HG03196 (cell line): ENCODE data around the gene DNAJC27.

Source experiments
- ATAC-seq: cut with Tn5 transposase; IDR thresholded peaks from one replicate; pipeline ENCODE4 v1.9.1; 2021; ENCODE audit not compliant: unreplicated experiment

DNAJC27 gene

GRCh38 chr2:24971286-24971535 lies 544 bp downstream of the DNAJC27 start:
- ATAC-seq: no peak

DNA sequence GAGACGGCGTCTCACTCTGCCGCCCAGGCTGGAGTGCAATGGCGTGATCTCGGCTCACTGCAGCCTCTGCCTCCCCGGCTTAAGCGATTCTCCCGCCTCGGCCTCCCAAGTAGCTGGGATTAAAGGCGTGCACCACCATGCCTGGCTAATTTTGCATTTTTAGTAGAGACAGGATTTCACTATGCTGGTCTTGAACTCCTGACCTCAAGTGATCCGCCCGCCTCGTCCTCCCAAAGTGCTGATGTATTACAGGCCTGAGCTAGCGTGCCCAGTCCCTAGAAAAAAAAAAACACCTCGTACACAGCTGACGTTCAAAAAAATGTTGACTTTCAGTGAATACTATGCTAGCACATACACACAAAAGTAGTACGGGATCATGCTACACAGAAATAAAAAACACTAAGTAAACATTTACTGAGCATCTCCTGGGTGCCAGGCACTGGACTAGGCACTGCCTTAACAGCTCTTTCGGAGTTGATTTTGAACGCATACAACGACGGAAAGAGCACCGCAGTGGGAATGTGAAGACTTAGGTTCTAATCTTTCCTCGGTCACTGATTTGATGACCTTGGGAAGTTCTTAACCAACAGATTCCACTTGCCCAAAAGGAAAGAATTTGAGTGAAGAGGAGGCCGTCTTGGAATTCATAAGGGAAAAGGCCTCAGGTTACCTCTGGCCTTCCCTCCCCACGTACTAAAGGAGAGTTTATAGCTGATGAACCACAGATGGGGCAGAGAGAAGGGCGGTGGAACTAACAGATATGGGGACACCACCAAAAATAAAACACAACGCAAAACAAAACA lies 1.1 kb downstream of the DNAJC27 start:
- no peak for ATAC-seq

- ATAC-seq: no peak
Measured at GRCh38 chr2:24969784-24970183, 2.0 kb downstream of the DNAJC27 start.

GRCh38 chr2:24961903-24962302 lies 9.9 kb downstream of the DNAJC27 start:
- ATAC-seq: no peak

GRCh38 chr2:24959761-24960160 lies 12.0 kb downstream of the DNAJC27 start:
- no peak for ATAC-seq

GRCh38 chr2:24958411-24958935 lies 13.3 kb downstream of the DNAJC27 start:
- no peak for ATAC-seq

- ATAC-seq: no peak
Measured at GRCh38 chr2:24957976-24958375, 13.8 kb downstream of the DNAJC27 start.

DNA sequence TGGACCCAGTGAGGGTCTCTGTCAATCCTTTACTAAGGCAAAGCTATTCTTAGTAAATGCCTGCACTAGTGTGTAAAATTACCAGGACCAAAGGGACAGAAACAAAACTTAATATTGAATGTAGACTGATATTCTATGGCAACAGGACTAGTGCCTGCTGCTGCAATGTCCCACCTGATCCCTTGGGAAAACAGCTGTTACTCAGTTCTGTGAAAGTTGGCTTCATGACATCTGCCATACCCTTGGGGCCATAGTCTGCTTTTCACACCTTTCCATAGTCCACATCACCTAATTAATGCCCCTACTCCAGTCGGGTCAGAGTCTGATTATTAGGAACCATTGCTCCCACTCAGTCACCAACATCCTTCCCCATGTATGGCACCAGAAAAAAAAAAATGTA lies 14.5 kb downstream of the DNAJC27 start:
- ATAC-seq: no peak

GRCh38 chr2:24955921-24956320 lies 15.8 kb downstream of the DNAJC27 start:
- ATAC-seq: no peak

DNA sequence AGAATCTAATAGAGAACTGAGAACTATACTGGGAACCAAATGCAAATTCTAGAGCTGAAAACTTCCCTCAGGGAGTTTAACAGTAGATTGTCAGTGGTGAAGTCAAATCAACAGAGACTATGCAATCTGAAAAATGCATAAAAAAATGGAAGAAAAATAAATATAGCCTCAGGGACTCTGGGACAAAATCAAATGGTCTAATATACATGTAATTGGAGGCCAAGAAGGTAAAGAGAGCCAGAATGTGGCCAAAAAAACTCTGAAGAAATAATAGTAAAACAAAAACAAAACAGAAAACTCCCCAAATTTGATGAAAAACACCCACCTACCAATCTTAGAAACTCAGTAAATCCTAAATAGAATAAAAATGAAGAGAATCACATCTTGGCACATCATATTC lies 16.5 kb downstream of the DNAJC27 start:
- no peak for ATAC-seq

DNA sequence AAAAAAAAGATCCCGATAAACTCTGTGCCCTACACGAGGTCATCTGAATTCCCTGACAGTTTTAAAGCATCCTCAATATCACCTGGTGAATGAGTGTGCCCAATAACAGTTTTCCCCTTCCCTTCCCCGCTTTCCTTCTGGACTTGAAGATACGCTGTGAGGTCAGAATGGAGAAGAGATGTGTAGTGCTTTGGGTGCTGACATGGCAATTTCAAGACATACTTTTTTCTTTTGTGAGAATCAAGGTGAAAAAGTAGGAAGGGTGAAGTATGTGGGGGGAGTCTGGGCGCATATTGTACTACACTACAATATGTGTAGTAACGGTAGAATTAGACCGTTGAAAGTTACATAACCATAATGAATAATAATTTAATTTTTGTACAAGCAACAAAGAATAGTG lies 21.7 kb downstream of the DNAJC27 start:
- no peak for ATAC-seq

DNA sequence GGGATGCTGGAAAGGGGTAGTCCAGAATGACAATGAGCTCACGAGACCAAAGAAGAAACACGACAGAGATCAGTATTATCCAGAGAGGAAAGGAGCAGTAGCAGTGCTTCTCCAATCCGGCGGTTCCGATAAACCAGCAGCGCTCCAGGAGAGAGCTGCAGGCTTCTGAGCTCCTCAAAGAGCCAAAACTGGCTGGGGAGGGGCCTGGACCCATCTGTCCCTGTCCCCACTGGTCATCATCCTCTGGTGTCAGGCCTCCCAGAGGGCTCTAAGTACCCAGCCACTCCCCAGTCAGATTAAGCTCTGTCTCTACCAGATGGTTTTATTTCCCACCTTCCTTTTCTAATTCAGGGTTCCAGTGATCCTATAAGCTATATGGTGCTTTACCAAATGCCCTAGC lies 23.2 kb downstream of the DNAJC27 start:
- ATAC-seq: no peak

DNA sequence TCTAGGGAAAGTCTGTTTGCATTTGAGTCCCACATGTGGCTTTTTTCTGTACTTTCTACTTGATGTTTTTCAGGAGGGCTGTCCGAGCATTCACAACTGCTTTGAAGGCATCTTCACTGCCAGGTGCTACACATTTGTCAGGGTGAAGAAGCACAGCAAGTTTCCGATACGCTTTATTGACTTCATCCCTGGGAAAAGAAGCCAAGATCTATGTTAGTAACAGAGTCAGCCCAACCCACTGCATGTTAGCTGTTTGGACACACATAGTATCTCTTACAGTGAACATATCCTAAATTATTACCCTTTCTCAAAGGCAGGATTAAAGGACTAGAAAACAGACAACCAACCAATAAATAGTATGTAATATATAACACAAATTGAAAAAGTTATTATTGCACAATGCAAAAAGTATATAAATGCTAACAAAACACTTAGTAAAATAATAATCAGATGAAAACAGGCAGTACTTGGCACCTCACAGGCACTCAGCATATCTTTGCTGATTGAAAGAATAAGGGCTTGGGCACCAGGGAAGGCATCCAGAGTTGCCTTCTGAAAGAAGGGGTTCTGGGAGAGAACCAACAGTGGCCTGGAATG lies 24.1 kb downstream of the DNAJC27 start:
- ATAC-seq: no peak

DNA sequence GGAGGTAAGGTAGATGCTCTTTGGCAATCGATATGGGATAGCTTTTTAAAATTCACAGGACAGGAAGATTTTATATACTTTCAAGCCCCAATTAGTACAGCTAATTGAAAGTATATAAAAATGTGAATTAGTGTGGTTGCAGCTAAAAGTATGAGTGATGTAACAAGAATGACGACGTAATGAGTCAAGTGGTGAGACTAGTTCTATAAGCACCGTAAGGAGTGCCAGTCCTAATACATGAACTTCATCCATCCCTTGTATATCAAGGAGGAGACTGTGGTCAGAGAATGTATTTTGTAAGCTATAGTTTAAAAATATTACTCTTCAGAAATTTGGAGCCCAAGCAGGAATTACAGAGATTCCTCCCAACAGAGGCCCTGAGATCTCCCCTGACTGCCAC lies 25.8 kb downstream of the DNAJC27 start:
- no peak for ATAC-seq

DNA sequence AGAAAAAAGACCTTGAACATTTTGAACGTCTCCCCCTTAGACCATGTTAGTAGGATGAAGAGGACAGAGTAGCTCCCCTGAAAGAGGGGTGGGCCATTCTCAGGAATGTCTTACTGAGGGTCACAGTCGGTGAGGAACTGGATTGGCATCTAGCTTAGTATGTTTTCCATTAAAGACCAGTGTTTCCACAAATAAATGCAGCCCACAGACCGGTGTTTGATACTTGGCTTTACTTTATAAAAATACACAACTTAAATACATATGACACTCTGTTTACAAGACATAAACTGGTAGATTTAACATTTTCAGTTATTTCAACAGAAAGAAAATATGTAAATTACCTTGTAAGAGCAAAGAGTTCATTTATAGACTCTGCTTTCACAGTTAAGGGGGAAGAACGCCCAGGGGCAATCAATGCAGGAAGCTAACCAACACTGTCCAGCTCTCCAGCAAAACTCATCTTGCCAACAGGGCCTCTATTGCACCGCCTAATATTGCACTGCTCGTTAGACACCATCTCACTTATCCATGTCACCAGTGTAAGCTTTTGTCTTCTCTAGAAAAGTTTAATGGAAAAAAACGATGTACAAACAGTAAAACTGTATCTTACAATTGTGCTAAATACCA lies 28.2 kb downstream of the DNAJC27 start:
- ATAC-seq: no peak

DNA sequence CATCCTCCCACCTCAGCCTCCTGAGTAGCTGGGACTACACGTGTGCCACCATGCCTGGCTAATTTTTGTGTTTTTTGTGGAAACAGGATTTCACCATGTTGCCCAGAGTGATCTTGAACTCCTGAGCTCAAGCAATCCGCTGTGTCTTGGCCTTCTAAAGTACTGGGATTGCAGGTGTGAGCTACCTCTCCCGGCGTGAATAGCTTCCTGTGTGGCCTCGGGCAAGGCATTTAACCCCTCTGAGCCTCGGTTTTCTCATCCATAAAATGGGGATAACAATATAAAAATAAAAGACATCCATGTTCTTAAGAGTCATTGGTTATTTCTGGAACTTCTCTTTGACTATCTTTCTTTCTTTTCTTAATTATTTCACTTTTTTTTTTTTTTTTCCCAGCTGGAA lies 32.4 kb downstream of the DNAJC27 start:
- no peak for ATAC-seq

GRCh38 chr2:24937236-24937635 lies 34.5 kb downstream of the DNAJC27 start:
- ATAC-seq: no peak

DNA sequence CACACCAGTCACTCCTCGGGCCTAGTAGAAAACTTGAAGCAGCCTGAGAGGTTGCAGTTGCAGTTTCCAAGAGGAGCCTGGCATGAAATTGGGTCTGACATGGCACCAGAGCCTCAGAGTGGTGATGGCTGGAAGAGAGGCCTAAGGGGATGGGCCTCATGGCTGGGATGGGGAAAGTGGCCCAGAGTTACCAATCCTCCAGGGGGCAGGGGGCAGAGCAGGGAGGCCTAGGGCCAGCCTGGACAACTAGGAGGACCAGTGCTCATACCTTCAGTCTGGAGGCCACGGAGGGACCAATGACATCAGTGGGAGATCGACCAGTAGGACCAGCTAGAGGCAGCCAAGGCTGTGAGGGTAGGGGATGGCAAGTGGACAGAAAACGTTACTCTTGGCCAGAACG lies 36.6 kb downstream of the DNAJC27 start:
- ATAC-seq: no peak

DNA sequence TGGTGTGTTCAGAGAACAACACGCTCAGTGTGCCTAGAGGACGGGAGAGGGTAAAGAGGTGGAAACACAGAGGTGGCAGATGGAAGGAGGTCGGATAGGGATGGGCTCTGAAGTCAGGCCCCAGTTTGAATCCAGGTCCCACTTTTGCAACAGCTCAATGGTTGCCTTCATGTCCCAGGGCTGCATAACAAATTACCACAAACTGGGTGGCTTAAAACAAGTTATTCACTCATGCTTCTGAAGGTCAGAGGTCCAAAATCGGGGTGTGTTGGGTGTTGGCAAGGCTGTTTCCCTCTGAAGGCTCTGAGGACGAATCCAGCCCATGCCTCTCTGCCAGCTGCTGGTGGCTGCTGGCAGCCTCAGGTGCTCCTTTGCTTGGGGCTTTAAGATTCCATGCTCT lies 39.0 kb downstream of the DNAJC27 start:
- no peak for ATAC-seq

DNA sequence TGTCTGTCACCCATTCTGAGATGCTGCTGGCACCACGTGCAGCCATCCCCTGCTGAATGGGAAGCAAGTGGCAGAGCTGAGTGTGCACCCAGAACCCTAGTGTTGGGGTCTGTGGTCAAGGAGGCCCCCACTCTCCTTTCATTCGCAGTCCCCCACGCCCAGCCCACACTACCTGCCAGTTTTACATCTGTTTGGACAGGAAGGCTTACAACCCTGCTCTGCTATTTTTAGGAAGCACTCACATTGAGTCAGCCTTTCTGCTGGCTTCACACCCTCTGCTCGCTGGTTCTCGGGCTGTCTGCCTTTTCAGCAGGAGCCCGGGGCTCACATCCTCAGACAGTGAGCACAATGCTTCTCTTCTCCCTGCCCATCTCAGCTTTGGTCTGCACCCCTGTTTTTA lies 41.0 kb downstream of the DNAJC27 start:
- ATAC-seq: peak; percentile 69

DNA sequence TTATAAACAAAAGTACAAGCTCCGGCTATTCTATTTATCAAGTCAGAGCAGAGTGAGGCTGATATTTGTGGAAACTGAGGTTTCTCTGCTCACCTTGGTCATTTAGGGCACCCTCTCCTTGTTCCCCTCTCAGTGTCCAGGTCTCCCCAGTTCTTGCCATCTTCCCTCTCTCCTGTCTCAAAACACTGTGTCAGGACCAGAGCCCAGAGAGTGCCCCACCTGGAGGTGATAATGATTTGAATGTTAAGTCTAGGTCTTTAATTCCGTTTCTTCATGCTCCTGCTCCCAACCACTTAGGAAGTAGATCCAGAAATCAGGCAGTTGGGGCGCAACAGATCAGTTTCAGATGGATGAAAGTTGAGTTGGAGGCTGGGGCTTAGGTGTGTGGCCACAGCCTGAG lies 42.5 kb downstream of the DNAJC27 start:
- ATAC-seq: no peak

DNA sequence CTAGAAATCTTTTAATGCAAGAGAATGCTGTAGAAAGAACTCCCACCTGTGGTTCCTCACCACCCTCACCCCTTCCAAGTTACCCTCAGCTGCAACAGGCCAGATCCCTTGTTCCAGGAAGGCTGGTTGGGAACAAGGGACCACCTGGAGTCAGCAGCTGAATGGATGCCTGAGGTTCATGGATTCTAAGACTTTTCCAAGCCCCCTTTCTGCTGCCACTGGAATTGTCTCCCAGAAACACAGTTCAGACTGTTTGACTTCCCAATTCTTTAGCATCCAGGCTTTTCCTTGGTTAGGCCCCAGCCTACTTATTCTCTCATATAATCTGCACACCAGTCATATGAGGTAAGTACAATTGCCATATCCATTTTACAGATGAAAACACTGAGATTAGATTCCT lies 43.7 kb downstream of the DNAJC27 start:
- no peak for ATAC-seq
